DLD1 (cell line): ENCODE data around the gene TTLL11.

ENCODE experiments used
- in situ Hi-C: cut with HindIII; loops from 2 replicates; pipeline ENCODE4 v1.10.0; 2017; ENCODE audit warnings: low sequenced_read_pairs

The TTLL11 gene

DNA sequence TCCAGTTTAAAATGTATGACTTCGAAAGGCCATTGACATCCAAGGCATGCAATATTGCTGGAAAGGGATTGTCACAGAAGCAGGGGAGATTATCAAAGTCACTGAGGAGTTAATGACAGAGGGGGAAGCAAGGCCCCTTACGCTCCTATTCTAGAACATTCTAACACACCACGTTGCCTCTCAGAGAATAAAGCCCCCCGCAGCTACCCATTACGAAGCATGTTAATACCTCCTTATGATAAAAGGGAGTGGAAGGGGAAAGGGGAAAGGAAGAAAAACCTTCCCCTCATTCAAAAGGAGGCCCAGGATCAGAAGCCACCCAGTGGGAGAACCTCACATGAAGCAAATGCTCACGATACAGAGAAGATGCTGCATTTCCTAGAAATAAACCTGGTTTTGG, 228.0 kb downstream of the TTLL11 start:
- in situ Hi-C loops, result no loop called here

DNA sequence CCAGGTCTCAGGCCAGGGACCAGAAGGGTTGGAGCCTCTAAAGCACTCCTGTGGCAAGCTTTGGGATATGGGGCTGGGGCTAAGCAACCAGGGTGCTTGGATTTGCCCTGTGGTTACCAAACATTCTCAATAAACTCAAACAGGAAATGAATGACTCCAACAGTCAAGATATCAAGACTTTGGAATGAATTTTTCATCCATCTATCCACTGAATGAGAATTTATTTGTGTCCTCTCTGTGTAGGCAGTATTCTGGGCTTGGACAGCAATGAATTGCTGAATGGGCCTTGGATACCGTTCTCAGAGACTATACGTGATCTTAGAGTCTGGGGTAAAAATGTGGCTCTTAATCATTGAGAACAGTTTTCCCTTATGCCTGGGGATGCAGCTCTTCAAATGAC, 229.2 kb downstream of the TTLL11 start:
- in situ Hi-C loops, result no loop called here

DNA sequence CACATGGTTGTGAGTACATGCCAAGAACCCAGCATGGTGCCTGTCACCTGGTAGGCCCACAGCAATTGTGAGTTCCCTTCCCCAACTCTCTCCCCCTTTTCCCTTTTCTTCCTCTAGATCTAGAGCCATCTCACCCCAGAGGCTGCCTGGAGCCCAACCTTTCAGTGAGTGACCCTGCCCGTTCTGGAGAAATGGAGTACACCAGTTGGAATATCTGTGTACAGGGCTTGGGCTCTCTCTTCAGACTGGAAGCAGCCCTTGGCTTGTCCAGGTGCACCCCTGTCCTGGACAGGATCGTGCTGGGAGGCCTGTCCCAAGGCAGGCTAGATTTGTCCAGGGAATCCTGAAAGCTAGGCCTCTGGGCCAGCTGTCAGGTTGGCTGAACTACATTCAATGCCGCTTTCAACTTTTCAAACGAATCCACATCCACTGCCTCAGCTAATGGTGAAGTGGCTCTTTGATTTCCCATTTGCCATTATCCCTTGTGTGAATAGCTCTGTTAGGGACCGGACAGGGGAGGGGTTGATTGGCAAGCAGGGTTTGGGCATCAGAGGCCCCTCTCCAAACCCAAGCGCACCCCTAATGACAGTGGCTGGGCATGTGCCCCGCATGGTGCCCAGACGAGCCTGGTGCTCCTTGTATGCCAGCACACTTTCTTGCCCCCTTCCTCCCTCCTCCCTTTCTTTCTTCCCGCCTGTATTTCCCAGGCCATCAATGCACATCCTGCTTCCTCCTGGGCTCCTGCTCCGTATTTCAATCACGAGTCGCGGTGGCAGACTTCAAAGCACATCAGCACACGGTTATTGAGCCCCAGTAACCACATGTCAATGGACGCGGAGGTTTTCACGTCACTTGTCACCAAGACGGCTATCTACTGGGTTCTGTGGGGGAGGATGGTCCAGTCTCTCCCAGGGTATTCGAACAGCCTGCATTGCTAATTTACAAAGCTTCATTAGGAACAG, 230.5 kb downstream of the TTLL11 start:
- in situ Hi-C loops, result no loop called here

DNA sequence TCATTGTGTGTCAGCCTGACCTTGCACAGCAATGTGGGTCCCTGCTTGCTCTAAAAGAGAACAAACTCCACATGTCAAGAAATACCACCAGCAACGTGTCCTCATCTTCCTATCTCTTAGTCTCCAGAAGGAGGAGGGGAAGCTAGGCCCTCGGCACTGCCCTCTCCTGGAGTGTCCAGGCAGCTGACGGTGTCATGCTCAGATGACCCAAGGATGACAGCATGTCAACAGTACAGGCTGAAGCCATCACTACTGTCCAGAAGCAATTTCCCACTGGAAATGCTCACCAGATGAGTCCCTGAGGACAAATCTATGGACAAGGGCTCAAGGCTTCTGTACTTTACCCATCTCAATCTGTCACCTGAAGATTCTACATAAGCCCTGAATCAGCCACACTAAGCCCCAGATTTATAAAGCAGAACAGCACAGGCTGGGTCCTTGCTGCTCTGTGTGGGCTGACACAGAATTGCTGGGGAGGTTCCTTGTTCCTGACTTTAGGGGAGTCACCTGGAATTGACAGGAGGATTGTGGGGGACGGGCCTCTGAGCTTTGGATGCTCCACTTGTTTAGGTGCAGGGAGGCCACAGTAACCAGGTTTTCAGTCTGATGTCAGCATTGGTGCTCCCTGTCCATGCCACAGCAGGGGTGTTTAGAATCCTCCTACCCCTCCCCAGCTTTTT, 231.5 kb downstream of the TTLL11 start:
- in situ Hi-C loops, result no loop called here

DNA sequence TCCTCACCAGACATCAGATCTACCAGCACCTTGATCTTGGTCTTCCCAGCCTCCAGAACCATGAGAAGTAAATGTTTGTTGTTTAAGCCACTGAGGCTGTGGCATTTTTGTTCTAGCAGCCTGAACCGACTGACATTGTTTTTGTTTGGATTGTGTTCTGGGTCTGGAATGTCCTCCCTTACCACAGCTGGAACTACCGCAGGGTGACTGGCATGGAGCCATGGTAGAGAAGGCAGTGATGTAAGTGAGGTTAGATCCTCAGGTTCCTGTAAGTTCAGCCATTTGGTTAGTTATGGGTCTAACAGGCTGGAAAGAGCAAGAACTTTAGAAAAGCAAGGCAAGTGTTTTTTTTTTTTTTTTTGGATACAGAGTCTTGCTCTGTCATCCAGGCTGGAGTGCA, 232.4 kb downstream of the TTLL11 start:
- in situ Hi-C loops, result no loop called here

DNA sequence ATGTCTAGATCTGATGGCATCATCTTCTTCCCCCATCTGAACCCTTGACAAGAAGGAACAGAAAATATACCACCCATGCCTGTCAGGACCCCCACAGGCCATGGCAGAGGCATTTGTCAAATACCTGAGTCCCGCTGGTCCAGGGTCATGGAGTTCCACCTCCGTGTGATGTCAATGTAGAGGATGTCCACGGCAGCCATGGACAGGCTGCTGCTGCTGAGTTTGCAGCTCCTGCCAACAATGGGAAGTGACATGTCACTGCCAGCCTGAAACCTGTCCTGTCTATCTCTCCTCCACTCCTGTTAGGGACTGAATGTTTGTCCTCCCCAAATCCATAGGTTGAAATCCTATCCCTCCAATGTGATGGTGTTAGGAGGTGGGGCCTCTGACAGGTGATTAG, 232.9 kb downstream of the TTLL11 start:
- in situ Hi-C loops, result no loop called here

DNA sequence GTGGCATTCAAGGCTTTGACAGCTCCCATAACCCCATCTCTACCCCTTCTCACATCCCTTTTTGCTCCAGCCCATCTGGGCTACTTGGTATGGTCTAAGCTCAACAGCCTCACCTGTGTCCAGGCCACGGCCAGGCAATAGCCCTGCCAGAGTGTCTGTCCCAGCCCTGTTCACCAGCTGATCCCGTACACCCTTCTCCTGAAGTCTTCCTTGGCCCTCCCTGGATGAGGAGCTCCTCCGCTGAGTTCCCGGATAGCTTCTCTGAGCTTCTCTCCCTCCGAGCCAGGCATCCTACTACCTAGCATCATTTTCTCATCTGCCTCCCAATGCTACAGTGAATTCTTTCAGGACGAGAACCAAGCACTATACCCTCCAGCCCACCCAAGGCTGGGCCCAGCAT, 233.5 kb downstream of the TTLL11 start:
- in situ Hi-C loops, result no loop called here

DNA sequence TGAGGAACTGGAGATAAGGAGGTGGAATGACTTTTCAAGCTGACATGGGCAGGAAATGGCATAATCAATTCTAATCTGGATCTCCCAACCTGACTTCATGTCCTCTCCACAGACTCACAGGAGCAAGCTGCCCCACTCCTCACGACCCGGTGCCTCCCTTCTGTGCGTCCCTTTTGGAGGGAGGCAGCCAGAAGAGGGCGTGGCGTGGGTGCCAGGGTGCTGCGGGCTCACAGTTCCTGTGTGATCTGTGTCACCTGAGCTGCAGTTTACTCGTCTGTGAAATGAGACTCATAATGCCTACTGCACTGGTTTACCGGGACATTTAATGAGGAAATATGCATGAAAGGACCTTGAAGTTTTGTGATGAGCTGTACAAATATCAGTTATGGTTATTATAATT, 234.3 kb downstream of the TTLL11 start:
- in situ Hi-C loops, result no loop called here

DNA sequence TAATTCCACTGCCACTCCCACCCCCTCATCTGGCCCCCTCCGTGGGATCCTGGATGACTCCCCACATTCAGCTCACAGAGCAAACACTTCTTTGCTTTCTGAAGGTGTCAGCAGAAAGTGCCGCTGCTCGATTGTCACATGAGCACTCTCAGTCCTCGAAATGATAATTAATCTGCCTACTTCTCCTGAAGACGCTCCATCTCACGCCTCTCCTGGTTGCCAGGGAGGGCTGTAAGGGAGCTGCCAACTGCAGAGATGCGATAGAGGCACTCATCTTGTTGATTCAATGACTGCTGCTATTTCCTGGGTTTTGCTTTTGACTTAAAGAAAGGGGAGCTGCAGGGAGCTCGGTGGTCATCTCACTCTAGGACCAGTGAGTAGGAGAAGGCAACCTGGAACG, 235.2 kb downstream of the TTLL11 start:
- in situ Hi-C loops, result no loop called here

DNA sequence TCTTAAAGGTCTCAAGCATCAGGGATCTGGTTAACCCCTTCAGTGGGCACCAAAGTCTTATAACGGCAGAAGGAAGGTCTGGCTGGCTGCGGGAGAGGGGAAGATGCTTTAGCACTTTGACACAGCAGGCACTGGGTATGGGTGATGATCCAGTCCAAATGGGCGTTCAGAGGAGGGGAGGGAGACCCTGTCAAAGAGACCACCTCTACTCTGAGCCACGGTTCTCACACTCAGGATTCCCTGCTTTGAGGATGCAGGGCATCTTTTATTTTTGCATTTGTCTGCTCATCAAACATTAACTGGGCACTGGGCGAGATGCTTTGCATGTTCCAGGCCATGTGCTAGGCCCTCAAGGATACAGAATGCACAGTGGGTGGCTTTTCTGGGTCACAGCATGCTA, 237.6 kb downstream of the TTLL11 start:
- in situ Hi-C loops, result no loop called here

DNA sequence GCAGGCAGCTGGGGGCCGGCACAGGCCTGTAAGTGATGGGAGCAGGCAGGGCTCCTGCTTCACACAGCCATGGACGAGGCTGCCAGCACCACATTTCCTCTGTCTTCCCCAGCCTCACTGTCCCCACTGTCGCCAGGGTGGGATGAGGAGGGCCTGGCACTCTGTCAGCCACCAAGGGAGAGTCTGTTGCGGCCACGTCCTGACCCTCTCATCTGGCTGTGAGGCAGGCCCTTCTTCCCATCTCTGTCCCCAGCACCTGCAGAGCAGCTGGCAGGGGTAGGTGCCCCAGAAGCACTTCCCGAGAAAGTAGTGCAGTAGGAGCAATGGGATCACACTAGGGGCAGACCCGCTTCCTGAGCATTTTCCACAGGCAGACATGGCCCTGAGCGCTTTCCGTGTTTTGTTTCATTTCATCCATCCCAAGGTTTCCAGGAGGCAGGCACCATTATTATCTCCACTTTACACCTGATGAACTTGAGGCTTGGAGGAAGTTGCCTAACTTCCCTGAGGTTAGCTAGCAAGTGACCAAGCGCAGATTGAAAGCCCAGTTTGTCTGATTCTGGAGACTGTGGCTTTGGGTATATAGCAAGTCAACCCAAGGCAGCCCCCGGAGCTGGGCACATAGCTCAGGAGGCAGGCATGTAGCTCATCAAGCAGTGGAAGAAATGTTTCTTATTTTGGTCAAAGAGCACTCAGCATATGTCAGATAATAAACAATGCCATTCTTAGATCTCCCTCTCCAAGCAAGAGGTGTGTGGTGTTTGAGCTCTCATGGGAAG, 239.3 kb downstream of the TTLL11 start:
- in situ Hi-C loops, result no loop called here

DNA sequence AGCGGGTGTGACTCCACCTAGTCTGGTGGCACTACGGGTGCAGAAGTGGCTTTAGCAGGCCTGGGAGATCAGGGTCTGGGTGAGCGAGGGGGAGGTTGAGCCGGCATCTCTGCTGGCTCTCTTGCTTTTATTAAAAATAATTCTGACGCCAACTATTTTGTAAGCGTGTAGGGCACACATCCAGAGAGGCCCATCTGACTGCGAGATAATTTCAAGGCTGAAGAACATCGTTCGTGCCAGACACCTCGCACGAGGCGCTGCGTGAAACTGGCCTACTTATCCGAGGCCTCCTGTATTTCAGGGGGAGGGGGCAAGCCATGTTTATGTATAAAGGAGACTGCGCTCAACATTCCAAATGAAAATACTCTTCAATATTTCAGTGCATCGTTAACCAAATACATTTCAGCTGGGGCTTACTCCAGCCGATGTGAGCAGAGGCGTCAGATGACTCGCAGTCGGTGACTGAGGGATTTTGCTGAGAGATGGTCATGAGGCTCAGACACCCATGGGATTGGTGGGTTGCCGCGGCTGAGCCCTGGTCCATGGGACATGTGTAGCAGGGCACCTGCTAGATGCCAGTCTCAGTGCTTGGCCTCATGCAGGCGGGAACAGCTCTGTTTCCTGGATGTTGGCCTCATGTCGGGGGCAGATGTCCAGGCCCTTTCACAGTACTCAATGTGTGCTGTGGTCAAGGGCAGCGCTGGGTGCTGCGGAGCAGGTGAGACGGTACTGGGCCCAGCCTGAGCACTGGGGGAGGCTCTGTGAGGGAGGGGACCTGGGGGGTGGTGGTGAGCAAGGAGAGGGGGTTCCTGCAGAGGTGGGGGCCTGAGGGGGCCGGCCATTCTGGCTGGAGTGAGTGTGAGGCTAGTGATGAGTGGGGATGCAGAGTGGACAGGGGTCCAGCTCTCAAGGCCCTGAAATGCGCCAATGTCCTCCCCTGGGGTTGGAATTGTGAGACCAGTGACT, 240.2 kb downstream of the TTLL11 start:
- in situ Hi-C loops, result no loop called here

DNA sequence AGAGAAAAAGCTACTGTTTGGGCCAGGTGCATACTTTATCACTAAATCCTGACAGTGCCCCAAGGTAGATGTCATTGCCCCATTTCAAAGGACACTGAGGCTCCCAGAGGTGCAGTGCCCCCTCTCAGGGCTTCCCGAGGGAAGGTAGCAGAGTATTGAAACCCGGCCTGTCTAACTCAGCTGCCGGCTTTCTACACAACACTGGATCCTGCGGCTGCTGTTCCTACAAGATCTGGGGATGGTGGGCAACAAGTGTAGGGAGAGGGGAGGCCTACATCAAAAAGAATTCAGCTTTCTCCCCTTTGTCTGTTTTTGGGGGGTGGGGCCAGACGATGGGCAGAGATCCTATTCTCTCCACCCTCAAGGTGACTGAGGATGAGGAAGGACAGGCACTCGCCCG, 240.9 kb downstream of the TTLL11 start:
- in situ Hi-C loops, result no loop called here

DNA sequence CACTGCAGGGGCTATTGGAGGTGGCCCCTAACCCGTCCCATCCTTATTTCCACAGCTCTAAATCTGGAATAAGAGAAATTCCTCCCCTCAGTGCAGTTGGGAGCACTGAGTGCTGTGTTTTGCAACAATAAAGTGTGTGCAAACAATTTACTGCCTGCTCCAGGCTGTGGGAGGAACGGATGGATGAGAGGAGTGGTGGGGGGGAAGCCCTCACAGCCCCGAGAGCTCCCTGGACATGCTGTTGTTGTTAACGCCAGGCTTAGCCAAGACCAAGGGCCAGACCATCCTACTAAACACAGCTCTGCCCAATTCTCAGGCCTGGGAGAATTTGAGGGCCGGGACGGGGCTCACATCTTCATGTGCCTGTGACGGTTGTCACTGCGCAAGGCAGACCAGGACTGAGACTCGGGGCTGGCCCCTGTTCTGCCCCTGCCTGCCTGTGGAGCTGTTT, 241.4 kb downstream of the TTLL11 start:
- in situ Hi-C loops, result no loop called here

DNA sequence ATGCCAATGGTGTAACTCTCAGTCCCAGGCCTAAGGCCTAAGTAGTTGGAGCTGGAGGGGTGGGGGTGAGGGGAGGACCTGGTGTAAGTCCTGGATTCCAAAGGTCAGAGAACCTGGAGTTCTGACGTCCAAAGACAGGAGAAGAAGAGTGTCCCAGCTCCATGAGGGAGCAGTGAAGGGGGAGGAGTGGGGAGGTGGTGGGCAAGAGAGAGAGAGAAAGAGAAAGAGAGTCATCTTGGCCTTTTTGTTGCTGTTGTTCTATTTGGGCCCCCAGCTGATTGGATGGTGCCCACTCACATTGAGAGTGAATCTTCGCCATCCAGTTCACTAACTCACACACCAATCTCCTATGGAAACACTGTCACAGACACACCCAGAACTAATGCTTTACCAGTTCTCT, 242.7 kb downstream of the TTLL11 start:
- in situ Hi-C loops, result no loop called here

DNA sequence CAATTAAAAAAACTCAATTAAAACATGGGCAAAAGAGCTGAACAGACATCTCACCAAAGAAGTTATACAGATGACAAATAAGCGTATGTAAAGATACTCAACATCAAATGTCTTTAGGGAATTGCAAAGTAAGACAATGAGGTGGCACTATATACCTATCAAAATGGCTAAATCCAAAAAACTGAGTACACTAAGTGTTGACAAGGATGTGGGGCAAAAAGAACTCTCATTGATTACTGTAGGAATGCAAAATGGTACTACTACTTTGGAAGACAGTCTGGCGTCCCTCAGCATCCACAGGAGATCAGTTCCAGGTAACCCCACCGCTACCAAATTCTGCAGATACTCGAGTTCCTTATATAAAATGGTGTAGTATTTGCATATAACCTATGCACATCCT, 243.6 kb downstream of the TTLL11 start:
- in situ Hi-C loops, result loop anchor here (25.0 kb wide), 1 partner anchor 112 kb away; no protein-coding TSS in a partner anchor

DNA sequence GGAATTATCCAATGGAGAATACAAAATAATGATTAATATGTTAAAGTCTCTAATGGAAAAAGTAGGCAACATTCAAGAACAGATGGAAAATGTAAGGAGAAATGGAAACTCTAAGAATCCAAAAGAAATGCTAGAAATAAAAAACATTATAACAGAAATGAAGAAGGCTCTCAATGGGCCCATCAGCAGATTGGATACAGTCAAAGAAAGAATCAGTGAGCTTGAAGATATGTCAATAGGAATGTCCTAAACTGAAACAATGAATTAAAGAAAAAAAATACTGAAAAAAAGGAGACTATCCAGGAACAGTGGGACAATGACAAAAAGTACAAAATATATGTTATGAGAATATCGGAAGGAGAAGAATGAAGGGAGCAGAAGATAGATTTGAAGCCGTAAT, 248.5 kb downstream of the TTLL11 start:
- in situ Hi-C loops, result loop anchor here (25.0 kb wide), 1 partner anchor 107 kb away; no protein-coding TSS in a partner anchor

DNA sequence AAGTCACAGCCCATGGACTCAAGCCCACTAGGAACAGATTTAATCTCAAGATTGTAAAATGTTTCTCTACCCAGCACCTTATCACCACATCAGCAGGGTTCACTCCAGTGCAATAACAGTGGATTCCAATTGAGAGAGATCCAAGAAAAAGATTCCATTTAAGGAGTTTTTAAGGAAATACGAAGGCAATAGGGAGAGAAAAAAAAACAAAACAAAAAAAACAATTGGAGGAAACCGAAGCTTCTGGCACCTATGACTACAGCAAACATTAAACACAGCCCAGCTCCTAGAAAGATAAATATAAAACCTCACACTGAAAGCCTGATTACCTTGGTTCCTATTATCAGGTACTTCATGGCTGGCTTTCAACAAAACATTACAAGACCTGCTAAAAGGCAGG, 249.0 kb downstream of the TTLL11 start:
- in situ Hi-C loops, result loop anchor here (25.0 kb wide), 1 partner anchor 107 kb away; no protein-coding TSS in a partner anchor

DNA sequence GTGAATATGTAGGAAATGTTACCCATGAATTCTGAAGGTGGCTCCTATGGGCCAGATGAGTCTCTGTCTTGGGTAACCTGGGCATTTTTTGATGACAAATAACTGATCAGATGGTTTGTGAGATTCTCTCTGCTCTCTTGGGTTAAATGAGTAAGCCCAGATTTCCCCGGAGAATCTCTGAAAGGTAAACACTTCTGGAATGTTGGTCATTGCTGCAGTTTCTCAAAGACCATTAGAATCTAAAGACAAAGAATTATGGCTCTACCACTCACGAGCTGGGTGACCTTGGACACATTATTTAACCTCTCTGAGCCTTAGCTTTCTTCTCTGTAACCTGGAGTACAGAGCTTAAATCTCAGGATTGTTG, 250.5 kb downstream of the TTLL11 start:
- in situ Hi-C loops, result loop anchor here (25.0 kb wide), 1 partner anchor 105 kb away; no protein-coding TSS in a partner anchor
